ENCODE measurements around the gene ESYT1.

GRCh38 chr12:56086608-56087007, 41.5 kb upstream of the ESYT1 start:
- TF ChIP-seq REST (IDR thresholded peaks at IDR 0.05; ENCODE audit: low read depth, low read length) = no peak
- TF ChIP-seq CTCF (IDR thresholded peaks at IDR 0.05 in 2 of 3, conservative IDR thresholded peaks at IDR 0.05 in 1 of 3; ENCODE audit: control insufficient read depth in 2 of 3, extremely low read depth in 1 of 3, insufficient read depth in 1 of 3, low read depth in 3 of 3, low read length in 3 of 3) = no peak
- TF ChIP-seq RCOR1 (conservative IDR thresholded peaks at IDR 0.05; ENCODE audit: low read depth, low read length) = no peak
- no peak for TF ChIP-seq NFXL1 (IDR thresholded peaks at IDR 0.05; ENCODE audit: borderline replicate concordance)
- TF ChIP-seq SREBF2 (IDR thresholded peaks at IDR 0.05; ENCODE audit: low read length) = no peak
- TF ChIP-seq ZBTB33 (IDR thresholded peaks at IDR 0.05) = no peak
